Measurements from ENCODE around the gene PPIG.
"Not testable (repeated sequence)": the region's sequence is repeated elsewhere in the genome, so short reads cannot be mapped to it uniquely, and the experiment has no call there.

PPIG gene

GRCh38 chr2:169573974-169574299, 10.2 kb upstream of the PPIG start:
- Histone ChIP-seq H3F3A (ENCODE audit: control insufficient read depth, insufficient read depth) (no peaks in the 10 kb centered on the region), H3K27me3 (ENCODE audit: control insufficient read depth, low read length) (peaks cover 10% of the 10 kb centered on the region), H4K20me1 (ENCODE audit: control insufficient read depth, insufficient read depth, low read depth, low read length) (no peaks in the 10 kb centered on the region), H3K27ac (ENCODE audit: low read depth, low read length) (no peak overlapping the region), H3K4me3 (ENCODE audit: low read length) (peak overlapping the region; percentile 82), H3K9me2 (replicated peaks; ENCODE audit: control insufficient read depth, low read length) (no peaks in the 10 kb centered on the region), H3K4me2 (ENCODE audit: low read length) (peak overlapping the region; percentile 84), H3K9me3 (ENCODE audit: control insufficient read depth, insufficient read depth, low read length) (no peaks in the 10 kb centered on the region), H3K4me1 (ENCODE audit: control insufficient read depth, low read length) (peaks cover 10% of the 10 kb centered on the region), H3K79me2 (ENCODE audit: control insufficient read depth, low read length) (peaks cover 31% of the 10 kb centered on the region), H3K36me3 (ENCODE audit: control insufficient read depth, low read length) (peaks cover 4% of the 10 kb centered on the region; the same call in 1 of the 2 replicates)
- TF ChIP-seq CTCF (IDR thresholded peaks at IDR 0.05; ENCODE audit: low read depth, low read length, poor library complexity, severe bottlenecking) (no peak), EZH2phosphoT487 (IDR thresholded peaks at IDR 0.05; ENCODE audit: borderline replicate concordance, low read length) (no peak)

- H4K20me1 ChIP-seq (ENCODE audit: control insufficient read depth, insufficient read depth, low read depth, low read length); H3K4me3 ChIP-seq (ENCODE audit: low read length); H3K4me2 ChIP-seq (ENCODE audit: low read length); H3K9me2 ChIP-seq (replicated peaks; ENCODE audit: control insufficient read depth, low read length); H3K27ac ChIP-seq (ENCODE audit: low read depth, low read length); H3F3A ChIP-seq (ENCODE audit: control insufficient read depth, insufficient read depth); H3K4me1 ChIP-seq (ENCODE audit: control insufficient read depth, low read length); H3K36me3 ChIP-seq (ENCODE audit: control insufficient read depth, low read length); H3K9me3 ChIP-seq (ENCODE audit: control insufficient read depth, insufficient read depth, low read length): not testable (repeated sequence)
- Histone ChIP-seq H3K79me2 (ENCODE audit: control insufficient read depth, low read length) (peaks cover 31% of the 10 kb centered on the region), H3K27me3 (ENCODE audit: control insufficient read depth, low read length) (peaks cover 15% of the 10 kb centered on the region)
Measured at GRCh38 chr2:169574539-169574938, 9.6 kb upstream of the PPIG start.

GRCh38 chr2:169575264-169575663, 8.9 kb upstream of the PPIG start:
- not testable (repeated sequence) for H3K9me3 ChIP-seq (ENCODE audit: control insufficient read depth, insufficient read depth, low read length); H3F3A ChIP-seq (ENCODE audit: control insufficient read depth, insufficient read depth); H3K36me3 ChIP-seq (ENCODE audit: control insufficient read depth, low read length); H3K4me2 ChIP-seq (ENCODE audit: low read length); H3K27ac ChIP-seq (ENCODE audit: low read depth, low read length); H3K4me1 ChIP-seq (ENCODE audit: control insufficient read depth, low read length); H4K20me1 ChIP-seq (ENCODE audit: control insufficient read depth, insufficient read depth, low read depth, low read length); H3K9me2 ChIP-seq (replicated peaks; ENCODE audit: control insufficient read depth, low read length); H3K4me3 ChIP-seq (ENCODE audit: low read length)
- peaks cover 17% of the 10 kb centered on the region for H3K27me3 ChIP-seq (ENCODE audit: control insufficient read depth, low read length)
- peaks cover 28% of the 10 kb centered on the region for H3K79me2 ChIP-seq (ENCODE audit: control insufficient read depth, low read length)

DNA sequence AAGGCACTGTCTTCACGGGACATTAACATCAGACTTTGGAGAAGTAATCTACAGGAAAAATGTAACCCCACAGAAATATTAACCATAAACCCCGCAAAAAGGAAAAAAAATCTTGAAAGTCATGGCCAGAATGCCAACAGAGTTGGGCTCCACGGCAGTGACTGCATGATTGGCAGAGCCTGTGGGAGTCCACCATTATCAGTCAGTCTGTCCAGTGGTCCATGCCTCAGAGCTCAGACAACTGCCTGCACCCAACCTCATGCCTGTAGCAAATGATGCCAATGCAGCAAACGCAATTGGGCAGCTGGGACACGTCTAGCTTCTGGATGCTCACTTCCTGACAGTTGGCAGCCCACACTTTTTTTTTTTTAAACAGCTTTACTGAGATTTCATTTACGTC, 5.1 kb upstream of the PPIG start:
- peaks cover 3% of the 10 kb centered on the region; the same call in 1 of the 2 replicates for H3K79me2 ChIP-seq (ENCODE audit: control insufficient read depth, low read length)
- no peaks in the 10 kb centered on the region for H4K20me1 ChIP-seq (ENCODE audit: control insufficient read depth, insufficient read depth, low read depth, low read length)
- peaks cover 17% of the 10 kb centered on the region for H3K27me3 ChIP-seq (ENCODE audit: control insufficient read depth, low read length)
- H3K27ac ChIP-seq (ENCODE audit: low read depth, low read length): no peak overlapping the region
- H3K4me3 ChIP-seq (ENCODE audit: low read length): no peak overlapping the region
- H3K36me3 ChIP-seq (ENCODE audit: control insufficient read depth, low read length): no peaks in the 10 kb centered on the region
- H3F3A ChIP-seq (ENCODE audit: control insufficient read depth, insufficient read depth): no peaks in the 10 kb centered on the region
- no peaks in the 10 kb centered on the region for H3K9me2 ChIP-seq (replicated peaks; ENCODE audit: control insufficient read depth, low read length)
- TF ChIP-seq CTCF (IDR thresholded peaks at IDR 0.05; ENCODE audit: low read depth, low read length, poor library complexity, severe bottlenecking) (no peak), EZH2phosphoT487 (IDR thresholded peaks at IDR 0.05; ENCODE audit: borderline replicate concordance, low read length) (no peak)
- H3K4me2 ChIP-seq (ENCODE audit: low read length): no peak overlapping the region
- H3K9me3 ChIP-seq (ENCODE audit: control insufficient read depth, insufficient read depth, low read length): peaks cover 3% of the 10 kb centered on the region; the same call in 1 of the 2 replicates
- H3K4me1 ChIP-seq (ENCODE audit: control insufficient read depth, low read length): peaks cover 3% of the 10 kb centered on the region

- H3F3A ChIP-seq (ENCODE audit: control insufficient read depth, insufficient read depth); H3K4me2 ChIP-seq (ENCODE audit: low read length); H3K4me3 ChIP-seq (ENCODE audit: low read length); H3K9me2 ChIP-seq (replicated peaks; ENCODE audit: control insufficient read depth, low read length); H3K9me3 ChIP-seq (ENCODE audit: control insufficient read depth, insufficient read depth, low read length); H3K27ac ChIP-seq (ENCODE audit: low read depth, low read length): not testable (repeated sequence)
- Histone ChIP-seq H3K36me3 (ENCODE audit: control insufficient read depth, low read length) (peaks cover 21% of the 10 kb centered on the region), H3K4me1 (ENCODE audit: control insufficient read depth, low read length) (peaks cover 18% of the 10 kb centered on the region), H3K79me2 (ENCODE audit: control insufficient read depth, low read length) (peaks cover 39% of the 10 kb centered on the region), H3K27me3 (ENCODE audit: control insufficient read depth, low read length) (peaks cover 10% of the 10 kb centered on the region), H4K20me1 (ENCODE audit: control insufficient read depth, insufficient read depth, low read depth, low read length) (peaks cover 12% of the 10 kb centered on the region)
Measured at GRCh38 chr2:169582552-169583266, 1.4 kb upstream of the PPIG start.

Measured in DOHH2 (cell line).